DOHH2 (cell line): ENCODE measurements around the gene MAJIN.

Source experiments
- EZH2phosphoT487 ChIP-seq: fragments of 200-600 bp; sonication (generic); IDR thresholded peaks from 2 replicates; pipeline ENCODE4 v1.6.1; 2017; ENCODE audit warnings: borderline replicate concordance, mild to moderate bottlenecking, antibody characterized with exemption, low read length, moderate library complexity, mixed read lengths
- TF ChIP-seq, protein P1 (sequence below): fragments of 200-600 bp; sonication (generic); IDR thresholded peaks from one replicate; pipeline ENCODE4 v1.5.1; 2014; ENCODE audit warnings: antibody characterized with exemption, mild to moderate bottlenecking, low read depth, low read length; ENCODE audit not compliant: poor library complexity, severe bottlenecking

DNA sequence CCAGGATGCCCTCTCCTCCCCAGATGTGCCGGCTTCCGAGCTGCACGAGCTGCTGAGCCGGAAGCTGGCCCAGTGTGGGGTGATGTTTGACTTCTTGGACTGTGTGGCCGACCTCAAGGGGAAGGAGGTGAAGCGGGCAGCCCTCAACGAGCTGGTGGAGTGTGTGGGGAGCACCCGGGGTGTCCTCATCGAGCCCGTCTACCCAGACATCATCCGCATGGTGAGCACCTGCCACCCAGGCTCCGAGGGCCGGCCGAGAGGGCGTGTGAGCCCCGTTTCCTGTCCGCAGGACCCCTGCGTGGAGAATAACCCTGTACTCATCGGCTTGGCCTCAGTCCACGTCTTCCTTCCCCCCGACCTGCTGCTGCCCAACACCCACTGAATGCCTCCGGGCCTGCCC is 45.2 kb downstream of the MAJIN start:
- TF ChIP-seq, protein P1, sequence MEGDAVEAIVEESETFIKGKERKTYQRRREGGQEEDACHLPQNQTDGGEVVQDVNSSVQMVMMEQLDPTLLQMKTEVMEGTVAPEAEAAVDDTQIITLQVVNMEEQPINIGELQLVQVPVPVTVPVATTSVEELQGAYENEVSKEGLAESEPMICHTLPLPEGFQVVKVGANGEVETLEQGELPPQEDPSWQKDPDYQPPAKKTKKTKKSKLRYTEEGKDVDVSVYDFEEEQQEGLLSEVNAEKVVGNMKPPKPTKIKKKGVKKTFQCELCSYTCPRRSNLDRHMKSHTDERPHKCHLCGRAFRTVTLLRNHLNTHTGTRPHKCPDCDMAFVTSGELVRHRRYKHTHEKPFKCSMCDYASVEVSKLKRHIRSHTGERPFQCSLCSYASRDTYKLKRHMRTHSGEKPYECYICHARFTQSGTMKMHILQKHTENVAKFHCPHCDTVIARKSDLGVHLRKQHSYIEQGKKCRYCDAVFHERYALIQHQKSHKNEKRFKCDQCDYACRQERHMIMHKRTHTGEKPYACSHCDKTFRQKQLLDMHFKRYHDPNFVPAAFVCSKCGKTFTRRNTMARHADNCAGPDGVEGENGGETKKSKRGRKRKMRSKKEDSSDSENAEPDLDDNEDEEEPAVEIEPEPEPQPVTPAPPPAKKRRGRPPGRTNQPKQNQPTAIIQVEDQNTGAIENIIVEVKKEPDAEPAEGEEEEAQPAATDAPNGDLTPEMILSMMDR, result no peak
- no peak for TF ChIP-seq EZH2phosphoT487
